Mesodermal cell (in vitro differentiated cells): Measurements from ENCODE around the gene GRM4.

Source experiments
- H3K27ac ChIP-seq: 2 replicates; pipeline ENCODE4 v1.7.0; 2013; ENCODE audit warnings: mild to moderate bottlenecking, low read depth, low read length, moderate library complexity; ENCODE audit not compliant: severe bottlenecking
- H3K36me3 ChIP-seq: 2 replicates; pipeline ENCODE4 v1.7.1; 2013; ENCODE audit warnings: mild to moderate bottlenecking, low read length, moderate library complexity; ENCODE audit not compliant: control insufficient read depth, insufficient read depth
- H3K4me1 ChIP-seq: one replicate; pipeline ENCODE4 v1.7.1; 2013; ENCODE audit warnings: mild to moderate bottlenecking, low read length; ENCODE audit not compliant: insufficient read depth, control insufficient read depth, poor library complexity, severe bottlenecking
- H3K4me3 ChIP-seq: 2 replicates; pipeline ENCODE4 v1.7.0; 2013; ENCODE audit warnings: low read length, control low read depth, mild to moderate bottlenecking; ENCODE audit not compliant: insufficient read depth, poor library complexity, severe bottlenecking; ENCODE audit errors: extremely low read depth
- H3K9me3 ChIP-seq: 2 replicates; pipeline ENCODE4 v1.7.1; 2013; ENCODE audit warnings: mild to moderate bottlenecking, low read length, moderate library complexity; ENCODE audit not compliant: control insufficient read depth
- WGBS, 2 experiments: methylation state at CpG; one replicate each; pipeline ENCODE4 v1.1.5; 2013; ENCODE audit warnings: missing lambda C conversion rate in 2 of 2; ENCODE audit not compliant: insufficient coverage in 2 of 2; 5-methylcytosine and 5-hydroxymethylcytosine counted together

The GRM4 gene

GRCh38 chr6:34061348-34061747, 84.5 kb downstream of the GRM4 start:
- H3K9me3 ChIP-seq = no peaks in the 10 kb centered on the region
- no peaks in the 10 kb centered on the region for H3K36me3 ChIP-seq
- H3K27ac ChIP-seq = no peak overlapping the region
- WGBS, 2 experiments = 100% methylated on average over 2 of the region's 3 CpGs
- H3K4me3 ChIP-seq = no peak overlapping the region
- no peaks in the 10 kb centered on the region for H3K4me1 ChIP-seq

- Histone ChIP-seq H3K4me1 (no peaks in the 10 kb centered on the region), H3K4me3 (no peak overlapping the region), H3K9me3 (no peaks in the 10 kb centered on the region), H3K36me3 (no peaks in the 10 kb centered on the region), H3K27ac (no peak overlapping the region)
- 87 to 100% methylated on average over 1 to 3 of the region's 3 CpGs for WGBS, 2 experiments
These were observed 86.0 kb downstream of the GRM4 start for GRCh38 chr6:34059914-34060313.

- 71 to 82% methylated on average over 10 to 14 of the region's 17 CpGs for WGBS, 2 experiments
- Histone ChIP-seq H3K4me3 (no peak overlapping the region), H3K27ac (no peak overlapping the region), H3K4me1 (no peaks in the 10 kb centered on the region), H3K36me3 (no peaks in the 10 kb centered on the region), H3K9me3 (no peaks in the 10 kb centered on the region)
These were observed 86.7 kb downstream of the GRM4 start for GRCh38 chr6:34059136-34059731.

- 95 to 96% methylated on average over 6 of the region's 6 CpGs for WGBS, 2 experiments
These were observed 88.1 kb downstream of the GRM4 start for GRCh38 chr6:34057790-34058189.

GRCh38 chr6:34057191-34057590, 88.7 kb downstream of the GRM4 start:
- 91 to 94% methylated on average over 16 of the region's 16 CpGs for WGBS, 2 experiments
- H3K4me1 ChIP-seq = no peaks in the 10 kb centered on the region
- no peaks in the 10 kb centered on the region for H3K9me3 ChIP-seq
- H3K27ac ChIP-seq = no peak overlapping the region
- H3K4me3 ChIP-seq = no peak overlapping the region
- no peaks in the 10 kb centered on the region for H3K36me3 ChIP-seq

More at GRCh38 chr6:34057790-34058189, 88.1 kb downstream of the GRM4 start:
- Histone ChIP-seq H3K4me3 (no peak overlapping the region), H3K36me3 (no peaks in the 10 kb centered on the region), H3K9me3 (no peaks in the 10 kb centered on the region), H3K4me1 (no peaks in the 10 kb centered on the region), H3K27ac (no peak overlapping the region)

- WGBS, 2 experiments = 67 to 80% methylated on average over 31 to 34 of the region's 36 CpGs
- no peak overlapping the region for H3K27ac ChIP-seq
- H3K36me3 ChIP-seq = no peaks in the 10 kb centered on the region
- no peak overlapping the region for H3K4me3 ChIP-seq
- no peaks in the 10 kb centered on the region for H3K9me3 ChIP-seq
- no peaks in the 10 kb centered on the region for H3K4me1 ChIP-seq
These were observed 89.4 kb downstream of the GRM4 start for GRCh38 chr6:34056305-34057108.

- WGBS, 2 experiments = 57 to 70% methylated on average over 13 to 18 of the region's 18 CpGs
- Histone ChIP-seq H3K36me3 (no peaks in the 10 kb centered on the region), H3K9me3 (no peaks in the 10 kb centered on the region), H3K27ac (no peak overlapping the region), H3K4me1 (no peaks in the 10 kb centered on the region), H3K4me3 (no peak overlapping the region)
These were observed 90.5 kb downstream of the GRM4 start for GRCh38 chr6:34055223-34055933.

GRCh38 chr6:34053721-34054120, 92.2 kb downstream of the GRM4 start:
- no peaks in the 10 kb centered on the region for H3K36me3 ChIP-seq
- WGBS, 2 experiments = 71 to 77% methylated on average over 5 to 8 of the region's 8 CpGs
- H3K27ac ChIP-seq = no peak overlapping the region
- H3K4me3 ChIP-seq = no peak overlapping the region
- H3K4me1 ChIP-seq = no peaks in the 10 kb centered on the region
- no peaks in the 10 kb centered on the region for H3K9me3 ChIP-seq

GRCh38 chr6:34052918-34053608, 92.8 kb downstream of the GRM4 start:
- WGBS, 2 experiments = 71 to 80% methylated on average over 5 to 7 of the region's 7 CpGs
- H3K9me3 ChIP-seq = no peaks in the 10 kb centered on the region
- H3K4me3 ChIP-seq = no peak overlapping the region
- H3K27ac ChIP-seq = no peak overlapping the region
- no peaks in the 10 kb centered on the region for H3K36me3 ChIP-seq
- H3K4me1 ChIP-seq = no peaks in the 10 kb centered on the region

GRCh38 chr6:34052071-34052825, 93.6 kb downstream of the GRM4 start:
- no peak overlapping the region for H3K4me3 ChIP-seq
- H3K9me3 ChIP-seq = no peaks in the 10 kb centered on the region
- WGBS, 2 experiments = 87 to 92% methylated on average over 5 to 8 of the region's 8 CpGs
- H3K4me1 ChIP-seq = no peaks in the 10 kb centered on the region
- H3K27ac ChIP-seq = no peak overlapping the region
- H3K36me3 ChIP-seq = no peaks in the 10 kb centered on the region
